Right renal cortex interstitium (tissue), 3 donors: Measurements from ENCODE around the gene APBB2. TPM values are rescaled to one million over a fixed set of nuclear protein-coding genes. Genes with fewer than 3 reads are reported as not detected.

Experiments
- DNase-seq, 3 donors: peaks; one replicate each; pipeline ENCODE4 v3.0.0-alpha.2; 2013; ENCODE audit warnings: low read depth in 3 of 3, low spot score in 2 of 3
- polyA plus RNA-seq, 3 donors: library from polyadenylated mRNA; unstranded; fragments of 120-200 nt; gene quantifications; one replicate each; pipeline ENCODE4 v1.2.1, GENCODE V29; 2013; ENCODE audit not compliant: insufficient read length in 3 of 3

APBB2 gene
- polyA plus RNA-seq, 3 donors: 46.8 to 52.3 (median 47.7) TPM

- DNase-seq: peak in 2 of 3 donors; percentile 59 to 66
These were observed 2.1 kb upstream of the APBB2 start for GRCh38 chr4:41216294-41217019.

GRCh38 chr4:41215969-41216293, 1.6 kb upstream of the APBB2 start:
- DNase-seq: peak in 1 of 3 donors; percentile 24

GRCh38 chr4:41215155-41215554, 813 bp upstream of the APBB2 start:
- no peak for DNase-seq

GRCh38 chr4:41214825-41215146, 444 bp upstream of the APBB2 start:
- DNase-seq: no peak

GRCh38 chr4:41213625-41214135, 662 bp downstream of the APBB2 start:
- DNase-seq: no peak

GRCh38 chr4:41212616-41213203, 1.6 kb downstream of the APBB2 start:
- DNase-seq: no peak

- no peak for DNase-seq
These were observed 2.3 kb downstream of the APBB2 start for GRCh38 chr4:41211951-41212615.

- DNase-seq: no peak
These were observed 4.4 kb downstream of the APBB2 start for GRCh38 chr4:41209901-41210300.

GRCh38 chr4:41209187-41209586, 5.2 kb downstream of the APBB2 start:
- no peak for DNase-seq

GRCh38 chr4:41207291-41207831, 7.0 kb downstream of the APBB2 start:
- DNase-seq: no peak

- no peak for DNase-seq
These were observed 8.4 kb downstream of the APBB2 start for GRCh38 chr4:41205854-41206460.

GRCh38 chr4:41205130-41205529, 9.2 kb downstream of the APBB2 start:
- no peak for DNase-seq

GRCh38 chr4:41204400-41204978, 9.9 kb downstream of the APBB2 start:
- DNase-seq: no peak

GRCh38 chr4:41203841-41204240, 10.5 kb downstream of the APBB2 start:
- no peak for DNase-seq

GRCh38 chr4:41202820-41203568, 11.3 kb downstream of the APBB2 start:
- DNase-seq: no peak

GRCh38 chr4:41202356-41202755, 12.0 kb downstream of the APBB2 start:
- DNase-seq: no peak

GRCh38 chr4:41200486-41201017, 13.8 kb downstream of the APBB2 start:
- no peak for DNase-seq

GRCh38 chr4:41199788-41200187, 14.6 kb downstream of the APBB2 start:
- DNase-seq: no peak

GRCh38 chr4:41197996-41198395, 16.3 kb downstream of the APBB2 start:
- DNase-seq: no peak

GRCh38 chr4:41197495-41197894, 16.8 kb downstream of the APBB2 start:
- no peak for DNase-seq
